GM12878 (cell line): Measurements from ENCODE around the gene MRPS18B.

ENCODE experiments used
- BACH1 ChIP-seq: fragments of 450-650 bp; IDR thresholded peaks from 2 replicates; pipeline ENCODE4 v1.6.1; 2017; ENCODE audit warnings: mild to moderate bottlenecking, borderline replicate concordance
- BCL11A ChIP-seq: IDR thresholded peaks from 2 replicates; pipeline ENCODE4 v1.6.1; 2011; ENCODE audit warnings: low read depth, low read length
- CTCF ChIP-seq, 3 experiments: IDR thresholded peaks in 2 of 3; conservative IDR thresholded peaks in 1 of 3; 2 replicates each; pipeline ENCODE4 v1.5.1; 2011; ENCODE audit warnings: low read depth in 3 of 3, low read length in 3 of 3, mild to moderate bottlenecking in 3 of 3, control low read depth in 2 of 3, moderate library complexity in 2 of 3, inconsistent platforms in 1 of 3, mixed read lengths in 1 of 3; ENCODE audit not compliant: control insufficient read depth in 2 of 3, insufficient read depth in 1 of 3; ENCODE audit errors: extremely low read depth in 1 of 3
- EP300 ChIP-seq, 2 experiments: fragments of 150-350 bp in 1 of 2; IDR thresholded peaks; 2 replicates each; pipeline ENCODE4 v1.6.1; 2011 to 2012; ENCODE audit warnings: low read depth in 2 of 2, low read length in 2 of 2, borderline replicate concordance in 1 of 2, improper control_type of control experiment in 1 of 2, inconsistent platforms in 1 of 2; ENCODE audit not compliant: control insufficient read depth in 1 of 2
- MXI1 ChIP-seq: fragments of 150-350 bp; IDR thresholded peaks from 2 replicates; pipeline ENCODE4 v1.6.1; 2011; ENCODE audit warnings: low read depth, mild to moderate bottlenecking, inconsistent platforms, low read length, improper control_type of control experiment
- NFIC ChIP-seq: IDR thresholded peaks from 2 replicates; pipeline ENCODE4 v1.6.1; 2012; ENCODE audit warnings: low read depth, mild to moderate bottlenecking, inconsistent platforms, low read length, moderate library complexity
- SIN3A ChIP-seq: IDR thresholded peaks from 2 replicates; pipeline ENCODE4 v1.6.1; 2012; ENCODE audit warnings: low read depth, low read length, improper control_type of control experiment
- USF2 ChIP-seq: IDR thresholded peaks from 2 replicates; pipeline ENCODE4 v1.6.1; 2011; ENCODE audit warnings: low read depth, low read length, improper control_type of control experiment, borderline replicate concordance

- TF ChIP-seq USF2: no peak
- no peak for TF ChIP-seq CTCF (IDR thresholded peaks at IDR 0.05 in 2 of 3, conservative IDR thresholded peaks at IDR 0.05 in 1 of 3; ENCODE audit: control insufficient read depth in 2 of 3, extremely low read depth in 1 of 3, insufficient read depth in 1 of 3, low read depth in 3 of 3, low read length in 3 of 3)
- no peak for TF ChIP-seq NFIC
- TF ChIP-seq SIN3A: no peak
- TF ChIP-seq MXI1: no peak
- no peak for TF ChIP-seq BCL11A
- TF ChIP-seq BACH1: no peak
- no peak for TF ChIP-seq EP300 (IDR thresholded peaks at IDR 0.05; ENCODE audit: borderline replicate concordance in 1 of 2, control insufficient read depth in 1 of 2, low read depth in 2 of 2, low read length in 2 of 2)
Measured at GRCh38 chr6:30635834-30636233, 18.2 kb downstream of the MRPS18B start.
